ENCODE measurements around the gene JHY. TPM values are rescaled to one million over a fixed set of nuclear protein-coding genes. Genes with fewer than 3 reads are reported as not detected.
A peak's percentile ranks its signal among the peaks of the same experiment; 100 is the strongest.

Gene JHY
- total and polyA plus RNA-seq, 2 of the 8 experiments (the other 6 are each of a cell fraction or from before 2014, with no cell fraction given) = 0.29 to 0.91 TPM

GRCh38 chr11:122979103-122979814, 96.7 kb downstream of the JHY start (continued):
- TF ChIP-seq CBX8 (IDR thresholded peaks at IDR 0.05; ENCODE audit: borderline replicate concordance, low read depth, low read length) = peak; percentile 67; the same call in 1 of the 2 replicates

Measured in H1 (cell line).